GM18873 (cell line): ENCODE measurements around the gene RAG2.

Experiments used
- ATAC-seq: cut with Tn5 transposase; IDR thresholded peaks from one replicate; pipeline ENCODE4 v1.9.1; 2021; ENCODE audit warnings: mild to moderate bottlenecking, moderate library complexity, moderate number of reproducible peaks; ENCODE audit not compliant: unreplicated experiment, low FRiP score

RAG2 gene

GRCh38 chr11:36602135-36602534, 4.1 kb upstream of the RAG2 start:
- ATAC-seq, result no peak

- ATAC-seq, result no peak
These were observed 3.1 kb upstream of the RAG2 start for GRCh38 chr11:36601155-36601554.

- ATAC-seq, result no peak
These were observed 2.1 kb upstream of the RAG2 start for GRCh38 chr11:36600180-36600579.

- ATAC-seq, result no peak
These were observed 1.2 kb downstream of the RAG2 start for GRCh38 chr11:36596880-36597279.

- no peak for ATAC-seq
These were observed 3.6 kb downstream of the RAG2 start, which contains the start of gene IFTAP for GRCh38 chr11:36594316-36594989. Gene IFTAP (plus strand): TSS chr11:36594502. CDS start chr11:36610104, 15,602 bp downstream.

- ATAC-seq, result no peak
These were observed 6.6 kb downstream of the RAG2 start for GRCh38 chr11:36591433-36591832.

GRCh38 chr11:36590513-36590912, 7.5 kb downstream of the RAG2 start:
- ATAC-seq, result no peak

- ATAC-seq, result no peak
These were observed 9.9 kb downstream of the RAG2 start for GRCh38 chr11:36588099-36588498.

- no peak for ATAC-seq
These were observed 11.5 kb downstream of the RAG2 start for GRCh38 chr11:36586543-36586942.

GRCh38 chr11:36583667-36584066, 14.4 kb downstream of the RAG2 start:
- ATAC-seq, result no peak

GRCh38 chr11:36581536-36581935, 16.5 kb downstream of the RAG2 start:
- no peak for ATAC-seq

- ATAC-seq, result no peak
These were observed 19.6 kb downstream of the RAG2 start for GRCh38 chr11:36578458-36578857.

GRCh38 chr11:36577859-36578258, 20.2 kb downstream of the RAG2 start:
- ATAC-seq, result no peak

- ATAC-seq, result no peak
These were observed 20.7 kb downstream of the RAG2 start for GRCh38 chr11:36577373-36577772.

- ATAC-seq, result no peak
These were observed 23.6 kb downstream of the RAG2 start for GRCh38 chr11:36574486-36574885.

- no peak for ATAC-seq
These were observed 28.9 kb downstream of the RAG2 start for GRCh38 chr11:36569095-36569494.

GRCh38 chr11:36567694-36568093, 30.3 kb downstream of the RAG2 start, which contains the start of gene RAG1:
Gene RAG1 (plus strand): TSS chr11:36568007. CDS start chr11:36573305, 5,298 bp downstream.
- no peak for ATAC-seq

GRCh38 chr11:36566407-36567053, 31.5 kb downstream of the RAG2 start:
- no peak for ATAC-seq

- ATAC-seq, result no peak
These were observed 32.9 kb downstream of the RAG2 start for GRCh38 chr11:36565031-36565610.

GRCh38 chr11:36564376-36565030, 33.5 kb downstream of the RAG2 start:
- no peak for ATAC-seq
